GM12878 (cell line): Measurements from ENCODE around the gene GPR153. TPM values are rescaled to one million over a fixed set of nuclear protein-coding genes. Genes with fewer than 3 reads are reported as not detected.

Experiments
- ATAC-seq: fragments of 200-7000 bp; cut with Tn5 transposase; 3 replicates; pipeline ENCODE4 v1.9.1; 2020; ENCODE audit warnings: mild to moderate bottlenecking, moderate library complexity
- BruUV-seq: library from RNA; stranded (reverse); fragments of 400-500 nt; replicated peaks from 2 replicates; lab custom pipeline; 2021; lab: Mats Ljungman, UMichigan
- CTCF ChIA-PET: fragments of 300-600 bp; sonication (Branson Sonifier 250); formaldehyde crosslinking; extraction: SDS; loops from one replicate; lab custom pipeline; 2021; ENCODE audit warnings: inconsistent platforms; lab: Yijun Ruan, JAX
- POLR2A ChIA-PET: fragments of 350-600 bp; formaldehyde crosslinking; extraction: SDS; loops from one replicate; lab custom pipeline; 2021; ENCODE audit warnings: inconsistent platforms; lab: Charles Lee
- RAD21 ChIA-PET: fragments of 300-600 bp; sonication (Branson Sonifier 250); formaldehyde crosslinking; loops from one replicate; lab custom pipeline; 2023; ENCODE audit warnings: antibody characterized with exemption; ENCODE audit not compliant: unreplicated experiment; lab: Charles Lee
- SMC1A ChIA-PET: fragments of 300-600 bp; sonication (Branson Sonifier 250); formaldehyde crosslinking; loops from one replicate; lab custom pipeline; 2023; ENCODE audit not compliant: unreplicated experiment, uncharacterized antibody; lab: Charles Lee
- DNase-seq: peaks from one replicate; pipeline ENCODE4 v3.0.0-alpha.2; 2011; ENCODE audit warnings: low read depth, low spot score
- FAIRE-seq: peaks from 3 replicates; lab custom pipeline; 2011; peaks lifted over from hg19 to GRCh38; lab: Jason Lieb, UNC
- H2AFZ ChIP-seq: 2 replicates; pipeline ENCODE4 v1.6.0; 2011; ENCODE audit warnings: low read depth, low read length, control low read depth; ENCODE audit not compliant: control insufficient read depth
- H3K27ac ChIP-seq: 2 replicates; pipeline ENCODE4 v1.5.1; 2011; ENCODE audit warnings: control low read depth; ENCODE audit not compliant: control insufficient read depth, insufficient read depth
- H3K27me3 ChIP-seq, 2 experiments: replicated peaks in 1 of 2; 2 replicates each; pipeline versions ENCODE4 v1.6.0 to v1.6.1; 2011; ENCODE audit warnings: low read length in 1 of 2; ENCODE audit not compliant: control insufficient read depth in 2 of 2, insufficient read depth in 2 of 2
- H3K36me3 ChIP-seq, 2 experiments: 2 replicates each; pipeline ENCODE4 v1.5.1; 2011; ENCODE audit warnings: low read length in 1 of 2; ENCODE audit not compliant: control insufficient read depth in 2 of 2, insufficient read depth in 2 of 2
- H3K4me1 ChIP-seq: 2 replicates; pipeline ENCODE4 v1.6.1; 2011; ENCODE audit warnings: mild to moderate bottlenecking, low read length, moderate library complexity, mixed read lengths; ENCODE audit not compliant: control insufficient read depth, insufficient read depth
- H3K4me2 ChIP-seq: 2 replicates; pipeline ENCODE4 v1.6.0; 2011; ENCODE audit warnings: control low read depth; ENCODE audit not compliant: control insufficient read depth, insufficient read depth
- H3K4me3 ChIP-seq: fragments of 200-600 bp; sonication (generic); 2 replicates; pipeline ENCODE4 v1.5.1; 2016
- H3K79me2 ChIP-seq: 2 replicates; pipeline ENCODE4 v1.6.0; 2011; ENCODE audit warnings: low read length; ENCODE audit not compliant: control insufficient read depth, insufficient read depth
- H3K9ac ChIP-seq: 2 replicates; pipeline ENCODE4 v1.8.0; 2011; ENCODE audit warnings: low read length, control low read depth, mixed read lengths; ENCODE audit not compliant: control insufficient read depth, insufficient read depth
- H3K9me3 ChIP-seq: replicated peaks from 3 replicates; pipeline ENCODE4 v1.5.1; 2011; ENCODE audit warnings: mild to moderate bottlenecking, low read length; ENCODE audit not compliant: control insufficient read depth, insufficient read depth
- H4K20me1 ChIP-seq: 2 replicates; pipeline ENCODE4 v1.6.0; 2011; ENCODE audit not compliant: control insufficient read depth, insufficient read depth
- BACH1 ChIP-seq: fragments of 450-650 bp; IDR thresholded peaks from 2 replicates; pipeline ENCODE4 v1.6.1; 2017; ENCODE audit warnings: mild to moderate bottlenecking, borderline replicate concordance
- CBX3 ChIP-seq: fragments of 200-600 bp; sonication (generic); IDR thresholded peaks from 2 replicates; pipeline ENCODE4 v1.6.1; 2016; ENCODE audit warnings: low read depth, borderline replicate concordance
- ETV6 ChIP-seq, 2 experiments: fragments of 450-650 bp in 1 of 2; IDR thresholded peaks in 1 of 2; conservative IDR thresholded peaks in 1 of 2; 2 replicates each; pipeline ENCODE4 v1.6.1; 2014; ENCODE audit warnings: antibody characterized with exemption in 1 of 2, borderline replicate concordance in 1 of 2, low read depth in 1 of 2, mild to moderate bottlenecking in 1 of 2, moderate library complexity in 1 of 2
- FOXK2 ChIP-seq: fragments of 450-650 bp; IDR thresholded peaks from 2 replicates; pipeline ENCODE4 v1.6.1; 2017; ENCODE audit warnings: mild to moderate bottlenecking, moderate library complexity
- JUNB ChIP-seq: IDR thresholded peaks from 2 replicates; pipeline ENCODE4 v1.6.1; 2016; ENCODE audit warnings: antibody characterized with exemption, mild to moderate bottlenecking
- PAX5 ChIP-seq: IDR thresholded peaks from 2 replicates; pipeline ENCODE4 v1.6.1; 2011; ENCODE audit warnings: low read depth, low read length, borderline replicate concordance
- RB1 ChIP-seq: fragments of 450-650 bp; formaldehyde crosslinking; IDR thresholded peaks from 2 replicates; pipeline ENCODE4 v1.6.1; 2017; ENCODE audit warnings: mild to moderate bottlenecking, borderline replicate concordance
- RCOR1 ChIP-seq: conservative IDR thresholded peaks from 2 replicates; pipeline ENCODE4 v1.6.1; 2012; ENCODE audit warnings: low read depth, low read length, improper control_type of control experiment
- SIX5 ChIP-seq: IDR thresholded peaks from 2 replicates; pipeline ENCODE4 v1.6.1; 2011; ENCODE audit warnings: mild to moderate bottlenecking, low read depth, low read length, moderate library complexity; ENCODE audit not compliant: severe bottlenecking
- SMARCA5 ChIP-seq: fragments of 450-650 bp; IDR thresholded peaks from 2 replicates; pipeline ENCODE4 v1.6.1; 2017; ENCODE audit warnings: mild to moderate bottlenecking
- TAF1 ChIP-seq: IDR thresholded peaks from 2 replicates; pipeline ENCODE4 v1.6.1; 2011; ENCODE audit warnings: mild to moderate bottlenecking, low read depth, low read length, borderline replicate concordance
- TCF12 ChIP-seq: IDR thresholded peaks from 2 replicates; pipeline ENCODE4 v1.6.1; 2011; ENCODE audit warnings: low read depth, mild to moderate bottlenecking, low read length
- WRNIP1 ChIP-seq: IDR thresholded peaks from 2 replicates; pipeline ENCODE4 v1.6.1; 2011; ENCODE audit warnings: low read depth, low read length, improper control_type of control experiment, borderline replicate concordance
- YY1 ChIP-seq: IDR thresholded peaks from 2 replicates; pipeline ENCODE4 v1.6.1; 2011; ENCODE audit warnings: low read depth, mild to moderate bottlenecking, low read length
- ZNF622 ChIP-seq: fragments of 450-650 bp; IDR thresholded peaks from 2 replicates; pipeline ENCODE4 v1.6.1; 2017; ENCODE audit warnings: mild to moderate bottlenecking, inconsistent platforms
- whole genome bisulfite sequencing: methylation state at CpG from one replicate; pipeline ENCODE4 v1.1.6; 2016; ENCODE audit warnings: low lambda C conversion rate; ENCODE audit not compliant: insufficient replicate concordance, insufficient coverage; ENCODE audit errors: missing lambda C conversion rate; 5-methylcytosine and 5-hydroxymethylcytosine counted together
- in situ Hi-C: fragments of 300-500 bp; cut with MboI; formaldehyde crosslinking; loops from 9 replicates; pipeline ENCODE4 v1.14.3; 2018; ENCODE audit warnings: mixed read lengths
- intact Hi-C: fragments of 100-400 bp; cut with micrococcal nuclease; formaldehyde crosslinking; loops from one replicate; pipeline ENCODE4 v1.14.2; 2022; ENCODE audit not compliant: unreplicated experiment
- polyA plus RNA-seq, 11 experiments: library from polyadenylated mRNA; depleted of rRNA in 4 of 11; unstranded in 6 of 11; stranded (reverse) in 5 of 11; fragments of >200 nt; fragmentation: Nextera tagmentation in 4 of 11; fragmentation: Illumina TruSeq in 1 of 11; extraction: Ambion mirVana in 4 of 11; extraction: Trizol in 1 of 11; gene quantifications; 1 replicate in 1 of 11; 2 replicates in 10 of 11; pipeline versions ENCODE4 v1.2.1 to v1.2.3, GENCODE V29; 2011 to 2016; ENCODE audit warnings: inconsistent platforms in 2 of 11, missing spikeins in 2 of 11, low read depth in 1 of 11
- total RNA-seq, 4 experiments: library from RNA; depleted of rRNA in 3 of 4; stranded (reverse); fragments of >200 nt in 3 of 4; fragmentation: Illumina TruSeq in 1 of 4; extraction: Trizol in 1 of 4; gene quantifications; 2 replicates each; pipeline versions ENCODE4 v1.2.1 to v1.2.3, GENCODE V29; 2013 to 2021
- TF ChIP-seq, protein P1 (sequence below): IDR thresholded peaks from 2 replicates; pipeline ENCODE4 v1.6.1; 2012; ENCODE audit warnings: low read depth, low read length, improper control_type of control experiment
- TF ChIP-seq, protein P2 (sequence below): IDR thresholded peaks from 2 replicates; pipeline ENCODE4 v1.6.1; 2012; ENCODE audit warnings: improper control_type of control experiment, low read depth, low read length; ENCODE audit not compliant: insufficient replicate concordance
- TF ChIP-seq, protein P3 (sequence below): fragments of 450-650 bp; IDR thresholded peaks from 2 replicates; pipeline ENCODE4 v1.6.1; 2017; ENCODE audit warnings: antibody characterized with exemption, mild to moderate bottlenecking, moderate library complexity

The GPR153 gene
- total and polyA plus RNA-seq, 10 of the 15 experiments (the other 5 are each of a cell fraction or from before 2014, with no cell fraction given): 0.04 to 2.2 (median 0.54) TPM

DNA sequence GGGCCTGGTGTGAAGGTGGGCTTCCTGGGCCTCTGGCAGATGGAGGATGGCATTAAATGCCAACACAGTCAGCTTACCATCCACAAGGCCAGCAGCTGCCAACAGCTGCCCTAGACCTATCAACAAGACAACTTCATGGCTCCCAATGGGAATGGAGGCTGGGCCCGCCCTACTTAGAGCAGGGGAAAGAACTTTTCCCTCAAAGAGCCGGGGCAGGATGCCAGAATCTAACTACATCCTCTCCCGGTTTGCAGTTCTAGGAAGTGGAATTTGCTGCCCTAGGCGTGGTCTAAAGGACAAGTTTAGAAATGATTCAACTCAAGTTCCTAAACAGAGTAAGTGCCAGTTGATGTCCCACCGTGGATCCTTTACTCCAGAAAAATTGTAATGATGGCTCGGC, 38.3 kb downstream of the GPR153 start:
- FAIRE-seq (no peak), ATAC-seq (no peak), DNase-seq (no peak)
- no peak overlapping the region for H3K27ac ChIP-seq
- no peaks in the 10 kb centered on the region for H3K9me3 ChIP-seq
- intact Hi-C loops (no loop called here), in situ Hi-C loops (no loop called here)
- ChIA-PET CTCF (no interaction called here), POLR2A (no interaction called here), SMC1A (no interaction called here), RAD21 (no interaction called here)
- no peak overlapping the region for H3K9ac ChIP-seq
- no peak overlapping the region for H3K4me3 ChIP-seq
- no peak overlapping the region for H3K4me2 ChIP-seq
- peaks cover 23 to 30% of the 10 kb centered on the region in 2 experiments for H3K36me3 ChIP-seq
- H4K20me1 ChIP-seq: no peaks in the 10 kb centered on the region
- 100% methylated on average over 6 of the region's 6 CpGs for WGBS
- no peaks in the 10 kb centered on the region for H3K4me1 ChIP-seq
- no peaks in the 10 kb centered on the region for H3K79me2 ChIP-seq
- no peaks in the 10 kb centered on the region for H3K27me3 ChIP-seq
- no TSS peak for BruUV-seq
- H2AFZ ChIP-seq: no peak overlapping the region
- TF ChIP-seq BACH1 (no peak), YY1 (no peak), ZNF622 (no peak), RCOR1 (no peak), CBX3 (no peak), TAF1 (no peak), RB1 (no peak), PAX5 (no peak), SIX5 (no peak), FOXK2 (no peak), JUNB (no peak), ETV6 (conservative IDR thresholded peaks at IDR 0.05 in 1 of 2, IDR thresholded peaks at IDR 0.05 in 1 of 2; ENCODE audit: borderline replicate concordance in 1 of 2, low read depth in 1 of 2) (no peak), TCF12 (no peak), SMARCA5 (no peak), WRNIP1 (no peak)
- TF ChIP-seq, protein P1, sequence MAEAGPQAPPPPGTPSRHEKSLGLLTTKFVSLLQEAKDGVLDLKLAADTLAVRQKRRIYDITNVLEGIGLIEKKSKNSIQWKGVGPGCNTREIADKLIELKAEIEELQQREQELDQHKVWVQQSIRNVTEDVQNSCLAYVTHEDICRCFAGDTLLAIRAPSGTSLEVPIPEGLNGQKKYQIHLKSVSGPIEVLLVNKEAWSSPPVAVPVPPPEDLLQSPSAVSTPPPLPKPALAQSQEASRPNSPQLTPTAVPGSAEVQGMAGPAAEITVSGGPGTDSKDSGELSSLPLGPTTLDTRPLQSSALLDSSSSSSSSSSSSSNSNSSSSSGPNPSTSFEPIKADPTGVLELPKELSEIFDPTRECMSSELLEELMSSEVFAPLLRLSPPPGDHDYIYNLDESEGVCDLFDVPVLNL: no peak
- TF ChIP-seq, protein P2, sequence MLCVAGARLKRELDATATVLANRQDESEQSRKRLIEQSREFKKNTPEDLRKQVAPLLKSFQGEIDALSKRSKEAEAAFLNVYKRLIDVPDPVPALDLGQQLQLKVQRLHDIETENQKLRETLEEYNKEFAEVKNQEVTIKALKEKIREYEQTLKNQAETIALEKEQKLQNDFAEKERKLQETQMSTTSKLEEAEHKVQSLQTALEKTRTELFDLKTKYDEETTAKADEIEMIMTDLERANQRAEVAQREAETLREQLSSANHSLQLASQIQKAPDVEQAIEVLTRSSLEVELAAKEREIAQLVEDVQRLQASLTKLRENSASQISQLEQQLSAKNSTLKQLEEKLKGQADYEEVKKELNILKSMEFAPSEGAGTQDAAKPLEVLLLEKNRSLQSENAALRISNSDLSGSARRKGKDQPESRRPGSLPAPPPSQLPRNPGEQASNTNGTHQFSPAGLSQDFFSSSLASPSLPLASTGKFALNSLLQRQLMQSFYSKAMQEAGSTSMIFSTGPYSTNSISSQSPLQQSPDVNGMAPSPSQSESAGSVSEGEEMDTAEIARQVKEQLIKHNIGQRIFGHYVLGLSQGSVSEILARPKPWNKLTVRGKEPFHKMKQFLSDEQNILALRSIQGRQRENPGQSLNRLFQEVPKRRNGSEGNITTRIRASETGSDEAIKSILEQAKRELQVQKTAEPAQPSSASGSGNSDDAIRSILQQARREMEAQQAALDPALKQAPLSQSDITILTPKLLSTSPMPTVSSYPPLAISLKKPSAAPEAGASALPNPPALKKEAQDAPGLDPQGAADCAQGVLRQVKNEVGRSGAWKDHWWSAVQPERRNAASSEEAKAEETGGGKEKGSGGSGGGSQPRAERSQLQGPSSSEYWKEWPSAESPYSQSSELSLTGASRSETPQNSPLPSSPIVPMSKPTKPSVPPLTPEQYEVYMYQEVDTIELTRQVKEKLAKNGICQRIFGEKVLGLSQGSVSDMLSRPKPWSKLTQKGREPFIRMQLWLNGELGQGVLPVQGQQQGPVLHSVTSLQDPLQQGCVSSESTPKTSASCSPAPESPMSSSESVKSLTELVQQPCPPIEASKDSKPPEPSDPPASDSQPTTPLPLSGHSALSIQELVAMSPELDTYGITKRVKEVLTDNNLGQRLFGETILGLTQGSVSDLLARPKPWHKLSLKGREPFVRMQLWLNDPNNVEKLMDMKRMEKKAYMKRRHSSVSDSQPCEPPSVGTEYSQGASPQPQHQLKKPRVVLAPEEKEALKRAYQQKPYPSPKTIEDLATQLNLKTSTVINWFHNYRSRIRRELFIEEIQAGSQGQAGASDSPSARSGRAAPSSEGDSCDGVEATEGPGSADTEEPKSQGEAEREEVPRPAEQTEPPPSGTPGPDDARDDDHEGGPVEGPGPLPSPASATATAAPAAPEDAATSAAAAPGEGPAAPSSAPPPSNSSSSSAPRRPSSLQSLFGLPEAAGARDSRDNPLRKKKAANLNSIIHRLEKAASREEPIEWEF: no peak
- TF ChIP-seq, protein P3, sequence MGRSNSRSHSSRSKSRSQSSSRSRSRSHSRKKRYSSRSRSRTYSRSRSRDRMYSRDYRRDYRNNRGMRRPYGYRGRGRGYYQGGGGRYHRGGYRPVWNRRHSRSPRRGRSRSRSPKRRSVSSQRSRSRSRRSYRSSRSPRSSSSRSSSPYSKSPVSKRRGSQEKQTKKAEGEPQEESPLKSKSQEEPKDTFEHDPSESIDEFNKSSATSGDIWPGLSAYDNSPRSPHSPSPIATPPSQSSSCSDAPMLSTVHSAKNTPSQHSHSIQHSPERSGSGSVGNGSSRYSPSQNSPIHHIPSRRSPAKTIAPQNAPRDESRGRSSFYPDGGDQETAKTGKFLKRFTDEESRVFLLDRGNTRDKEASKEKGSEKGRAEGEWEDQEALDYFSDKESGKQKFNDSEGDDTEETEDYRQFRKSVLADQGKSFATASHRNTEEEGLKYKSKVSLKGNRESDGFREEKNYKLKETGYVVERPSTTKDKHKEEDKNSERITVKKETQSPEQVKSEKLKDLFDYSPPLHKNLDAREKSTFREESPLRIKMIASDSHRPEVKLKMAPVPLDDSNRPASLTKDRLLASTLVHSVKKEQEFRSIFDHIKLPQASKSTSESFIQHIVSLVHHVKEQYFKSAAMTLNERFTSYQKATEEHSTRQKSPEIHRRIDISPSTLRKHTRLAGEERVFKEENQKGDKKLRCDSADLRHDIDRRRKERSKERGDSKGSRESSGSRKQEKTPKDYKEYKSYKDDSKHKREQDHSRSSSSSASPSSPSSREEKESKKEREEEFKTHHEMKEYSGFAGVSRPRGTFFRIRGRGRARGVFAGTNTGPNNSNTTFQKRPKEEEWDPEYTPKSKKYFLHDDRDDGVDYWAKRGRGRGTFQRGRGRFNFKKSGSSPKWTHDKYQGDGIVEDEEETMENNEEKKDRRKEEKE: no peak
